ENCODE measurements around the gene PEF1.

PEF1 gene

DNA sequence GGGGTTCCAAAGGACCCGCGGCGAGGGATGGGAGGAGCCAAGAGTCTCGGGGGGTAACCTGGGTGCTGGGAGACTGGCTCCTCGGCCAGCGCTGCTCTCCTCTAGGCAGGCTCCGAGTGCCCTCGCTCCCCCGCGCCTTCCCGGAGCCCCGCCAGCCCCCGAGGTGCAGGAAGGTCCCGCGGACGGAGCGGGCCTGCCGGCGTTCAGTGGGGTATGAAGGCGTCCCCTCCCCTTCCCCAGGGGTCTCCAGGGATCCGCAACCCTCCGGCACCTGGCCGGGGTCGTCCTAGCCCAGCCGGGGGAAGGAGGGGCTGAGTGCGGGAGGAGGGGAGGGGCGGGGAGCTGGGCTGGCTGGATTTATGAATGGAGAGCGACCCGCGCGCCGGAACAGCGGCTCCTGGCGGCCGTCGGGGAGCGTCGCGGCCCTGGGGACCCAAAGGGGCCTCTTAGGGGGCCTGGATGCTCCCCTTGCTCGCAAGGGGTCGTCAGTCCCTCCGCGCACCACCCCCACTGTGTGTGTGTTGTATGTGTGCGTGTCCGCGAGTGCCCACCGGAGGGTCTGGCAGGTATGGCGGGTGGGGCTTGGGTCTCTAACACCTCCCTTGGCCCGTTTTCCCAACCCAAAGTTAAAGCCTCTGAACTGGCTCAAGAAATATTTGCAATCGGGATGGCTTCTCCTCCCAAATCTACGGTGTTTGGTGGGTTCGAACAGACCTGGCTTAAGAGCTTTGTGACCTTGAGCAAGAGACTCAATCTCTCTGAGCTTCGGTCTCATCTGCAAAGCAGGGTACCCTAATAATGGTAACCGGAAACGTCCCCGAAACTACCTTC, 26.5 kb downstream of the PEF1 start:
- H3K79me2 ChIP-seq (ENCODE audit: insufficient read depth, low read length) = no peaks in the 10 kb centered on the region
- H3K4me2 ChIP-seq (ENCODE audit: low read depth, low read length, poor library complexity, severe bottlenecking) = peak overlapping the region; percentile 47
- H3K4me3 ChIP-seq (ENCODE audit: insufficient read depth, low read length, poor library complexity, severe bottlenecking) = no peak overlapping the region
- no peaks in the 10 kb centered on the region for H3F3A ChIP-seq (ENCODE audit: insufficient read depth)
- no peaks in the 10 kb centered on the region for H3K9me3 ChIP-seq (ENCODE audit: insufficient read depth, low read length)
- no peak overlapping the region for H3K9ac ChIP-seq (ENCODE audit: low read length)
- no peaks in the 10 kb centered on the region for H4K20me1 ChIP-seq (ENCODE audit: low read depth, low read length)
- H3K36me3 ChIP-seq (ENCODE audit: low read length) = no peaks in the 10 kb centered on the region
- H2AFZ ChIP-seq (ENCODE audit: low read depth, low read length, severe bottlenecking) = no peak overlapping the region
- no peaks in the 10 kb centered on the region for H3K9me2 ChIP-seq (replicated peaks; ENCODE audit: insufficient read depth, low read length)
- TF ChIP-seq, protein P1, sequence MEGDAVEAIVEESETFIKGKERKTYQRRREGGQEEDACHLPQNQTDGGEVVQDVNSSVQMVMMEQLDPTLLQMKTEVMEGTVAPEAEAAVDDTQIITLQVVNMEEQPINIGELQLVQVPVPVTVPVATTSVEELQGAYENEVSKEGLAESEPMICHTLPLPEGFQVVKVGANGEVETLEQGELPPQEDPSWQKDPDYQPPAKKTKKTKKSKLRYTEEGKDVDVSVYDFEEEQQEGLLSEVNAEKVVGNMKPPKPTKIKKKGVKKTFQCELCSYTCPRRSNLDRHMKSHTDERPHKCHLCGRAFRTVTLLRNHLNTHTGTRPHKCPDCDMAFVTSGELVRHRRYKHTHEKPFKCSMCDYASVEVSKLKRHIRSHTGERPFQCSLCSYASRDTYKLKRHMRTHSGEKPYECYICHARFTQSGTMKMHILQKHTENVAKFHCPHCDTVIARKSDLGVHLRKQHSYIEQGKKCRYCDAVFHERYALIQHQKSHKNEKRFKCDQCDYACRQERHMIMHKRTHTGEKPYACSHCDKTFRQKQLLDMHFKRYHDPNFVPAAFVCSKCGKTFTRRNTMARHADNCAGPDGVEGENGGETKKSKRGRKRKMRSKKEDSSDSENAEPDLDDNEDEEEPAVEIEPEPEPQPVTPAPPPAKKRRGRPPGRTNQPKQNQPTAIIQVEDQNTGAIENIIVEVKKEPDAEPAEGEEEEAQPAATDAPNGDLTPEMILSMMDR (IDR thresholded peaks at IDR 0.05; ENCODE audit: insufficient read depth, low read length, poor library complexity, severe bottlenecking) = peak; percentile 82
- no peak for TF ChIP-seq EZH2phosphoT487 (conservative IDR thresholded peaks at IDR 0.05; ENCODE audit: low read length)
- H3K27ac ChIP-seq (ENCODE audit: low read depth, low read length) = no peak overlapping the region
- no peaks in the 10 kb centered on the region for H3K27me3 ChIP-seq (ENCODE audit: low read length)

DNA sequence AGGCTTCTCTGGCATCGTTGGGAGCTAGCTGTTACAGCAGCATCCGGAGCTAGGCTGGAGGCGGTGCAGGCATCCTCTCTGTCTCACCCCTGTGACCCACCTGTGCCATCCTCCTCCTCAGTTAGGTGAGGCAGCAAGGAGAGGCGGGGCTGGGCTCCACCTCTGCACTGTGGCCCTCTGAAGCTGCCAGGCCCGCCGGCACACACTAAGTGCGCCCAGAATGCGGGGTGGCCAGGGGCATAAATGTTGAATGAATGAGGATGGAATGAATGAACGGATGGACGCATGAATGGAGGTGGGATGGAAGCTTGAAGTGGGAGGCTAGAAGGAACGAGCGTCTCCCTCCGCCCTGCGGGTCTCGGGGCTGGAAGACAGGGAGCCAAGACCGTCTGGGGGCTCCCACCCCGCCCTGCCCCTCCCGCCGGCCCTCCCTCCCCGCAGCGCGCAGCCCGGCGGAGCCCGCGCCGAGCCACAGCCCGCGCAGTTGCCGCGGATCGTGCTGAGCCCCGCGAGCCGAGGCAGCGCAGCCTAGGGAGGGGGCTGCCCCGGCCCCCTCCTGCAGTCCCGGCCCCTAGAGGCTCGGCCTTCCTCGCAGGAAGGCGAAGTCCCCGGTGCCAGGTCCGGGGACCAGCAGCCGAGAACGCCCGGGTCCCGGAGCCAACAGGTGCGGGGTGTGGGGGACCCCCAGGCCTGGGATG, 27.3 kb downstream of the PEF1 start, which contains the start of gene HCRTR1:
HCRTR1 (plus strand) TSS at position 472 of the 698 bp plus-strand sequence. CDS start 1,504 bp downstream, outside the sequence.
- H3K79me2 ChIP-seq (ENCODE audit: insufficient read depth, low read length) = no peaks in the 10 kb centered on the region
- no peak within 1 kb of the TSS for H3K27ac ChIP-seq (ENCODE audit: low read depth, low read length)
- H3K4me2 ChIP-seq (ENCODE audit: low read depth, low read length, poor library complexity, severe bottlenecking) = peak within 1 kb of the TSS; percentile 47
- H3K9me2 ChIP-seq (replicated peaks; ENCODE audit: insufficient read depth, low read length) = no peaks in the 10 kb centered on the region
- H3K4me3 ChIP-seq (ENCODE audit: insufficient read depth, low read length, poor library complexity, severe bottlenecking) = no peak within 1 kb of the TSS
- TF ChIP-seq EZH2phosphoT487 (conservative IDR thresholded peaks at IDR 0.05; ENCODE audit: low read length) = no peak
- TF ChIP-seq, protein P1 (IDR thresholded peaks at IDR 0.05; ENCODE audit: insufficient read depth, low read length, poor library complexity, severe bottlenecking) = no peak
- no peak within 1 kb of the TSS for H3K9ac ChIP-seq (ENCODE audit: low read length)
- no peaks in the 10 kb centered on the region for H4K20me1 ChIP-seq (ENCODE audit: low read depth, low read length)
- H3K36me3 ChIP-seq (ENCODE audit: low read length) = no peaks in the 10 kb centered on the region
- H3K9me3 ChIP-seq (ENCODE audit: insufficient read depth, low read length) = no peaks in the 10 kb centered on the region
- no peaks in the 10 kb centered on the region for H3F3A ChIP-seq (ENCODE audit: insufficient read depth)
- H2AFZ ChIP-seq (ENCODE audit: low read depth, low read length, severe bottlenecking) = no peak within 1 kb of the TSS
- no peaks in the 10 kb centered on the region for H3K27me3 ChIP-seq (ENCODE audit: low read length)

GRCh38 chr1:31615939-31616338, 28.7 kb downstream of the PEF1 start:
- TF ChIP-seq, protein P1 (IDR thresholded peaks at IDR 0.05; ENCODE audit: insufficient read depth, low read length, poor library complexity, severe bottlenecking) = no peak
- TF ChIP-seq EZH2phosphoT487 (conservative IDR thresholded peaks at IDR 0.05; ENCODE audit: low read length) = no peak
- H2AFZ ChIP-seq (ENCODE audit: low read depth, low read length, severe bottlenecking) = no peak overlapping the region
- H3K4me3 ChIP-seq (ENCODE audit: insufficient read depth, low read length, poor library complexity, severe bottlenecking) = no peak overlapping the region
- H3K9me3 ChIP-seq (ENCODE audit: insufficient read depth, low read length) = no peaks in the 10 kb centered on the region
- H3K27ac ChIP-seq (ENCODE audit: low read depth, low read length) = no peak overlapping the region
- no peaks in the 10 kb centered on the region for H3K36me3 ChIP-seq (ENCODE audit: low read length)
- H3F3A ChIP-seq (ENCODE audit: insufficient read depth) = no peaks in the 10 kb centered on the region
- H3K9me2 ChIP-seq (replicated peaks; ENCODE audit: insufficient read depth, low read length) = no peaks in the 10 kb centered on the region
- H3K27me3 ChIP-seq (ENCODE audit: low read length) = no peaks in the 10 kb centered on the region
- H3K4me2 ChIP-seq (ENCODE audit: low read depth, low read length, poor library complexity, severe bottlenecking) = no peak overlapping the region
- no peaks in the 10 kb centered on the region for H3K79me2 ChIP-seq (ENCODE audit: insufficient read depth, low read length)
- H4K20me1 ChIP-seq (ENCODE audit: low read depth, low read length) = no peaks in the 10 kb centered on the region
- H3K9ac ChIP-seq (ENCODE audit: low read length) = no peak overlapping the region
